Kasumi-1 (cell line): ENCODE measurements around the gene CD44.

ENCODE experiments used
- DNase-seq, 2 experiments: peaks; one replicate each; lab custom pipeline; 2025; lab: John Stamatoyannopoulos, UW

CD44 gene

GRCh38 chr11:35158701-35159510, 19.9 kb downstream of the CD44 start:
- DNase-seq, result no peak

- DNase-seq, result no peak
These were observed 21.4 kb downstream of the CD44 start for GRCh38 chr11:35160246-35160824.

GRCh38 chr11:35160902-35161597, 22.1 kb downstream of the CD44 start:
- DNase-seq, result no peak

GRCh38 chr11:35162745-35163144, 23.8 kb downstream of the CD44 start:
- peak; percentile 40 to 69 for DNase-seq

- no peak for DNase-seq
These were observed 24.2 kb downstream of the CD44 start for GRCh38 chr11:35163209-35163608.

GRCh38 chr11:35163702-35164496, 24.9 kb downstream of the CD44 start:
- DNase-seq, result peak; percentile 24 to 32

GRCh38 chr11:35165030-35165422, 26.1 kb downstream of the CD44 start:
- DNase-seq, result no peak

- DNase-seq, result peak; percentile 77 to 82
These were observed 26.7 kb downstream of the CD44 start for GRCh38 chr11:35165423-35166368.

- DNase-seq, result no peak
These were observed 27.7 kb downstream of the CD44 start for GRCh38 chr11:35166369-35167360.

- no peak for DNase-seq
These were observed 28.5 kb downstream of the CD44 start for GRCh38 chr11:35167426-35167954.

GRCh38 chr11:35168671-35169070, 29.7 kb downstream of the CD44 start:
- no peak for DNase-seq

GRCh38 chr11:35169112-35169511, 30.1 kb downstream of the CD44 start:
- no peak for DNase-seq

- DNase-seq, result no peak
These were observed 30.8 kb downstream of the CD44 start for GRCh38 chr11:35169754-35170153.

- DNase-seq, result no peak
These were observed 31.5 kb downstream of the CD44 start for GRCh38 chr11:35170503-35170902.

- no peak for DNase-seq
These were observed 32.3 kb downstream of the CD44 start for GRCh38 chr11:35171226-35171625.

- no peak for DNase-seq
These were observed 34.1 kb downstream of the CD44 start for GRCh38 chr11:35173011-35173511.

- peak; percentile 10 to 23 for DNase-seq
These were observed 34.9 kb downstream of the CD44 start for GRCh38 chr11:35173616-35174566.

- DNase-seq, result no peak
These were observed 35.7 kb downstream of the CD44 start for GRCh38 chr11:35174666-35175065.
